Bone marrow (tissue), 2 donors: Measurements from ENCODE around the gene CCL3.
"Not testable (repeated sequence)": the region's sequence is repeated elsewhere in the genome, so short reads cannot be mapped to it uniquely, and the experiment has no call there.

ENCODE experiments used
- DNase-seq, 2 donors: peaks; one replicate each; lab custom pipeline; 2025; lab: John Stamatoyannopoulos, UW

CCL3 gene

DNA sequence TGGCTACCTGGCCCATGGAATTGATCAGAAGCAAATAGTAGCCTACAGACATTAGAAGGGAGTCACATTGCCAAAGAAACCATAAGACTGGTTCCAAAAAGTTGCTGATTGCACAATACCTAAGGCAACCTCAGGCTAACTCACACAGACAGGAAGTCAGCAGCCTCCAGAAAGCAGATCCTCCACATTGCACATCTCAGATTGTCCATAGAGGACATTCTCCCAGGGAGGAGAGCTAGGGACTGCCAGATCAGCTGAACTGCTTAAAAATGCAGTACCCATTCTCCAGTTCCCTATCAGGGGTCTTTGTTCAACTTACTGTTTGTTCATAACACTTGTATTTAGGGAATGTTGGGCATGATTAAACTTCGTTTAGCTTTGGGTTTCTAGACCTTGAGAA, 4.2 kb downstream of the CCL3 start:
- DNase-seq: peak in 1 of 2 donors; percentile 19

DNA sequence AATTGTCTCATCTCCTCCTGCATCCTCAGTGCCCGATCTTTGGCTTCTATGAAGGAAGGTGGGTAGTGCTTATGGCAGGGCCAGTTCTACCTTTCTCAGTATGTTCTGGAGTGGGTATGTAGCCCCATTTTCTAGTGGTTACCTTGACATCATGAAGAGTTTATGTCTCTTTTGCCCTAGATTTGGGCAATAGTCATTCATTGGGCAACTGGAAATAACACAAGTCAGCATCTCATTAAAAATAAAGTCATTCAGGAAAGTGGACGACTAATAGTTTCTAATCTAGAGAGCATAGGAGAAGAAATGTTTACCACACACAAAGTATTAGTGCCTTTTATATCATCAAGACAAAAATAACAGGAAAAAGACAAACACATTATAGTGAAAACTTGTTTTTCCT, 6.3 kb downstream of the CCL3 start:
- DNase-seq: not testable (repeated sequence)

DNA sequence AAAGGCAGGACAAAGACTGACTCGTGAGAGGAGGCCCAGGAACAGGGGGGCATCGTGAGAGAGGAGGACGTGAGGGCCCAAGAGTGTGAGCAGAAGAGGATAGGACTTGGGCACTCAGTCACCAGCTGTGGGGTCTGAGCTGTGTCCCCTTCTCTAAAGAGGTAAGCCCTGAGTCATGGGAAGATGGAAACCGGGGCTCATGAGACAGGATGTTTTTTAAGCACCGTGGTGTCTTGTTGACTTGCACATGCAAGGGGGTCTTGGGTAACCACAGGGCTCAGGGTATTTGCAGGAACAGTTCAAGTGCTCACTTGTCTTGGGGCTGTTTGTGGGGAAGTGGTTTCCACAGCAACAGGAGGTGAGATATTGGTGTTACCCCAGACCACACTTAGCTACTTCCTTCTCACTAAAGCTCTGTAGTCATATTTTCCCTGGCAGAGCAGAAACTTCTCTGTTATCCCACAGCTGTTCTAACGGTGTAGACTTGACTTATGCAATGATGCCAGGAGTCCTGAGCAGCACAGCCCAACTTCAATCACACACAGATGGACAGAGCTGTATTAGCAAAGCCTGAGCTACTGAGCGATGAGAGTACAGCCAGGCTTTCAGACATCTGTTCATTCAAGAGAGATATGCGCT, 7.3 kb downstream of the CCL3 start:
- DNase-seq: peak in 1 of 2 donors; percentile 69

DNA sequence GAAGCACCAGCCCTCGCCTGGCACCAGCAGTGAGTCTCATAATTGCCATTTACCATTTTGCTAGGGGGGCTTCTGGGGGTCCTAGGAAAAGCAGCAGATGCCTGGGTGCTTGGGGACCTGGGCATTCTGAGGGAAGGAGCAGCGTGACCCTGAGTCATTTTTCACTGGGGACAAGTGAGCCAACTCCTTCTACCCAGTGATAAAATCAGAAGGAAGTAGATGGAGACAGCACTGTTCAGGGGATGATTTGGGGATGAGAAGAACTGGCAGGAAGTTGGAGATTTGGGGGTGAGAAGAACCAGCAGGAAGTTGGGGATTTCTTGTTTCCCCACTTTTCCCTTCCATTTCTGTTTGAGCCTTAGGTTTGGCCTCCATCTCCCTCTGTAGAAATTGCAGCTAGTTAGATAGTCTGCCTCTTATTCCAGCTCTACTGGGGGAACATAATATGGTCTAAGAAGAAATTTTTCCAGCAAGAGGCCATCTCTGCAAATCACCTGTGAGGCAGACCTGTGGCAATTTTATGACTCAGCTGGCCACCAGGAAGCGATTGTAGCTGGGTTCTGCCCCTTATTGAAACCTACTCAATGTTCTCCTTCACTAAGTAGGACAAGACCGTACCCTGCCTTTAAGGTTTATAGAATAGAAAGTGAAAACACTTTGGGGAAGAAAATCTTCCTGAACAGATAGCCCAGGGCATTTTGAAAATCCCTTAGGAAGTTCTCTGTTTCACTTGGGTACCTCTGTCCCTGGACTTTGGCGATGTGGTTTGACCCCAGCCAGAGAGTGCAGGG, 8.1 kb downstream of the CCL3 start:
- not testable (repeated sequence) for DNase-seq

GRCh38 chr17:36074365-36074764, 15.6 kb downstream of the CCL3 start:
- no peak for DNase-seq

DNA sequence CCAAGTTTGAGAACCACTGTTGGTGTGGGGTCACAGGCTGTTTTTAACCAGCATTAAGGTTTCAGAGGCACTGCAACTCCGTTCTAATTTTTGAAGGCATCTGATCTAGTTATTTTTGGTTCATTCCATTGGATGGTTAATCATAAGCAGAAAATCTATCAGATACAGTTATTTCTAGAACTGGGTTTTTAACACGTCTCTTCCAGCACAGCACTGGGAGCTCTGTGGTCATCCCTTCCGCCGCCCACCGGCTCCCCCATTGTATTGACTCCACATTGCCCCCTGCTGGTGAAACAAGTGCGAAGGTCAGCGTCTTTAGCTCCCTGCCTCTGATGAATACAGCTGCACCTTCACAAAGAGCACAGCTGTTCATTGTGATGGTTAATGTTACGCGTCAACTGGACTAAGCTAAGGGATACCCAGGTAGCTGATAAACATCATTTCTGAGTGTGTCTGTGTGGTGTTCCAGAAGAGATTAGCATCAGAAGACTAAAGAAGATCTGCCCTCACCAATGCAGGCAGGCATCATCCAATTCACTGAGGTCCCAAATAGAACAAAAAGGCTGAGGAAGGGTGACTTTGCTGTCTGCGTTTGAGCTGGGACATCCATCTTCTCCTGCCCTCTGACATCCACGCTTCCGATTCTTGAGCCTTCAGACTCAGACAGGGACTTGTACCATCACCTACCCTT, 17.4 kb downstream of the CCL3 start:
- no peak for DNase-seq

DNA sequence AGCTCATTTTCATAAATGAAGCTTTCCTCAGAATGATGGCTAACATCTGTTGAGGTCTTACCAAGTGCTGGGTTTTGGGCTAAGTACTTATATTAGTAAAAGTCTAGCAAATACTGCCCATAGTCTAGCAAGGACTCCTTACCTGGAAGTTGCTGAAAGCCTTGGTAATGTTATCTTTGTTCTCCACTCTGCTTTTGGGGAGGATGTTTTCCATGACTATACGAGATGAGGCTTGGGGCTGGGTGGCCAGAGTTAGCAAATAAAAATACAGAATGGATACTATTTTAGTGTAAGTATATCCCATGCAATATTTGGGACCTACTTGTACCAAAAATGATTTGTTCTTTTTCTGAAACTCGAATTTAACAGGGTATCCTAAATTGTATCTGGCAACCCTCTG, 18.2 kb downstream of the CCL3 start:
- no peak for DNase-seq

- no peak for DNase-seq
Measured at GRCh38 chr17:36070427-36070826, 19.5 kb downstream of the CCL3 start.

DNA sequence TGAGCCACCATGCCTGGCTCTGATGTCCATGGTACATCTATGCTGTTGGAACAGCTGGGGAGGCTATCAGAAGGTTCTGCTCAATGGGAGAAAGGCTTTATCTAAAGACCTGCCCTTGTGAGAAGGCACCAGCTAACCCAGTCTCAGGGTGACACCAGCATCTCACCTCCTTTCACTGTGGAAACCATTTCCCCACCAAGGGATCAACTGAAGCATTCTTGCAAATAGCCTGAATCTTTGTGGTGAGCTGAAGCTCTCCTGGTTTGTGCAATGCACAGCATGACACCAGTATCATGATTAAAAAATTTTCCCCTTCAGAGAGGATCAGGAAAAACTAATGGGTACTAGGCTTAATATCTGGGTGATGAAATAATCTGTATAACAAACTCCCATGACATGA, 20.8 kb downstream of the CCL3 start:
- no peak for DNase-seq

DNA sequence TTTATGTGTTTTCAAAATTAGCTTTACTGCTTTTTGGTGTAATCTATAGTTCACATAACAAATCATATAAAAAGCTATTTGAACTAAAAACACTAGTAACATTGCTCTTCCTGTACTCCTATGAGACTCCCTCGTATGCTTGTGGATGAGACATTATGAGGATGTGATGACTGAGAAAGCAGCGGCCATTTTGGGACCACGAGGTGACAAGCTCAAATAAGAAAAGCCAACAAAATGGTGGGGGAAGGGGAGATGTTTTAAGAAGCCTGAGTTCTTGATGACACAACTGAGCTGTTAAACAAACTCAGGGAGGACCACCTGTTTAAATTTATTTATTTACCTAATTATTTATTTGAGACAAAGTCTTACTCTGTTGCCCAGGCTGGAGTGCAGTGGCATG, 21.4 kb downstream of the CCL3 start:
- DNase-seq: no peak

DNA sequence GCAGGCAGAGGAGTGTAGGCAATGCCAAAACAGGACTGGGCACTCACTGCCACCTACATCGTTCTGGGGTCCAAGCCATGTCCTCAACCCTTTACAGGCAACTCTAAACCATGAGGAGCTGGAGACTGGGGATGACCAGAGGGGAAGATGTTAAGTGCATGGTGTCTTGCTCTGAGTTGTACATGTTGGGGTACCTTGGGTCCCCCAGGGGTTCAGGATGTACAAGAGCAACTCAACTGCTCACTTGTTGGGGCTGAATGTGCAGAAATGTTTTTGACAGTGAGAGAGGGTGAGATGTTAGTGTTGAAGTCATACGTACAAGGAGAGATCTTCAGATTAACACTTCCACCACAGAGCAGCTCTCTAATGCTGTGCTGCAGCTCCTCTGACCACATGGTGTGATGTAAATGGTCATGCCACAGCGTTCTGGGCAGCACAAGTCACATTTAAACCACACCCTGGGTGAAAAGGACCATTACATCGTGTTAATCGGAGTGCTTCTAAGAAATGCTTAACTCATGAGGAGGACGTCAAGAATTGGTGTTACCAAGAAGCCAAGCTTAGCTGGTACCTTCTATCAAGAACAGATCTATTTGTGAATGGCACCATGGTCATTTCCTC, 23.5 kb downstream of the CCL3 start:
- DNase-seq: no peak

DNA sequence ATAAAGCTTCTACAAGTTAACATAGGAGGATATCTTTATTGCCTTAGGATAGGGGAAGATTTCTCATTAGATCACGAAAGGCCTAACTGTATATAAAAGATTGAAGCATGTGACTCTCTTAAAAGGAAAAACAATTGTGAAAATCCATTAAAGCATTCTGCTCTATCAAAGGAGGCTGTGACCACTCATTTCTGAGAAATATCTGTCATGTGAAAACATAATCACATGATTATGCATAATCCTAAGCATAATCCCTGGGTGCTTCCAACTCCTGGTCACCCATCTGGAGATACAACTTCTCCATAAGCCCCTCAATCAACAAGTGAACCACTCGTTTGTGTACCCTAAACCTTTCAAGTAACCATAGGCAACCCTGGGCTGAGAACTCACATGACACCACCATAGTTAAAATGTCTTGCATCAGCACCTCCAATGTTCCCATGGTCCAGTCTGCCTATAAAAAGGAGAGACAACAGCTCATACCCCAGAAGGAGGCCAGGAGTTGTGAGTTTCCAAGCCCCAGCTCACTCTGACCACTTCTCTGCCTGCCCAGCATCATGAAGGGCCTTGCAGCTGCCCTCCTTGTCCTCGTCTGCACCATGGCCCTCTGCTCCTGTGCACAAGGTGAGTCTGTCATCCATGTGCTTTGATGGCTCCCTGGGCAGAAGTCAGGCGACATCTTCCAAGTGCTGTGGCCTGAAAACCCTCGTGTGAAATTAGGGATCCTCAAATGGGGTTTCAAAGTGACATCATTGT, 26.0 kb downstream of the CCL3 start, which contains the start of gene CCL18:
TSS of gene CCL18 (plus strand) at position 487 of the 756 bp plus-strand sequence. CDS start at position 558, 71 bp downstream.
- DNase-seq: no peak

DNA sequence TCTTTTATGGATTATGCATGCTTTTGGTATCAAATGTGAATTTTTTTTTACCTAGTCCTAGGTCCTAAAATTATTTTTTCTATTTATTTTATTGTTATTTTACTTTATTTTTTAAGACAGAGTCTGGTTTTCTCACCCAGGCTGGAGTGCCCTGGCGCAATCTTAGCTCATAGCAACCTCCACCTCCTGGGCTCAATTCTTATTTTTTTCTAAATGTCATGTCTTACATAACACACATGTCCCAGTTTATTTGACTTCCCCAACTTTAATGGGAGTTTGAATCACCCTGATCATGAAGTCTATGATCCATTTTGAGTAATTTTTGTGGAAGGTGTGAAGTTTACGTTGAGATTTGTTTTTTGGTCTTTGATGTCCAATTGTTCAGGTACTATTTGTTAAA, 29.1 kb downstream of the CCL3 start:
- no peak for DNase-seq

DNA sequence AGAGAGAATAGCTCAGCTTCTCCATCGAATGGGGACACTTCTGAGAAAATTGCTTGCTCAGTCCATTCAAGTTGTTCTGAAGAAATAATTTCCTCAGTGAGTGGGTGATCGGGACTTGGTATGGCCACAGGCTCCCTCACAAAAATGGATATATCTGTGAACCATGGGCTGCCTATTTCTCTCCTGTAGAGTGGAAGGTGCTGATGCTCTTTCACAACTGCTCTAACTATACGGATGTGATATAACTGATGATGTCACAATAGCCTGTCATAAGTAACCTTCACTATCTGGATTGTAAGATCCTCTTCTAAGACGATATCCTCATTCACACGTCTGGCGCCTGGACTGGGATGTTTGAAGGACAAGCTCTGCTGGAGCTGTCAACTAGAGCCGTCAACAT, 30.5 kb downstream of the CCL3 start:
- DNase-seq: no peak

DNA sequence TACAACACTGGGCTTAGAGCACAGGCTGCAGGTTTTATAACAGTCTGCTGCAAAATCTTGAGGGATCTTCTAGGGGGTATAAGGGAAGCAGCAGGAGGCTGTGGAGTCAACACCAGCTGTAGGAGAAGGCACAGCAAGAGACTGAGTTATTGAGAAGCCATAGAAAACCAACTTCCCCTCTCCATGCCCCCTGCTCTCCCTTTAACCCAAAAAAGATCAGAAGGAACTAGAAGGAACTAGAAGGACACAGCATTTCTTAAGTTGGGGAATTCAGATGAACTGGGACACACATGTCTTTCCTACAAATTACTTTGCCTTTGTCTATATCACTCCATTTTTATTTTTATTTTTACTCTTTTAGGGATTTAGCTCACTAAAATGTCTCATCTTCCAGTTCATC, 32.0 kb downstream of the CCL3 start:
- no peak for DNase-seq

DNA sequence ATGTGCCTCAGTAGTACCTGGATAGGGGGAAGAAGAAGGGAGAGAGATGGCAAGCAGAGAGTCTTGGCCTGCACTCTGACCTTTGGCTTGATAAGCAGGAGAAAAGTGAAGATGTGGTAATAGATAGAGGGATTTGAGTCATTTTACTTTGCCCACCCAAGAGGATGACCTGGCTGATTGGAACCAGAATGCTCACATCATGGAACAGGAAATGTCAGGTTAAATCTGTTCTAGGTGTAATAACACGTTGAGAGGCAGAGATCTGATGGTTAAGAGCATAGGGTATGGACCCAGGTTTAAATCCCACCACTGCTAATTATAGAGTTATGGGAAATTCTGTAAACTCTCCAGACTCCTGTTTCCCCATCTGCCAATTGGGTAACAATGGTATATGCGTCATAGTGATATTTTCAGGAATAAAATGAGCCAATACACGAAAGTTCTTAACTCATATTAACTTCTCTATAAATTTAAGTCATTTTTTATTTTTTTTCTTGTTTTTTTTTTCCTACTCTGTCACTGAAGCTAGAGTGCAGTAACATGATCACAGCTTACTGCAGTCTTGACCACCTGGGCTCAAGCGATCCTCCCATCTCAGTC, 33.9 kb downstream of the CCL3 start:
- no peak for DNase-seq

- DNase-seq: no peak
Measured at GRCh38 chr17:36055171-36055570, 34.8 kb downstream of the CCL3 start.

DNA sequence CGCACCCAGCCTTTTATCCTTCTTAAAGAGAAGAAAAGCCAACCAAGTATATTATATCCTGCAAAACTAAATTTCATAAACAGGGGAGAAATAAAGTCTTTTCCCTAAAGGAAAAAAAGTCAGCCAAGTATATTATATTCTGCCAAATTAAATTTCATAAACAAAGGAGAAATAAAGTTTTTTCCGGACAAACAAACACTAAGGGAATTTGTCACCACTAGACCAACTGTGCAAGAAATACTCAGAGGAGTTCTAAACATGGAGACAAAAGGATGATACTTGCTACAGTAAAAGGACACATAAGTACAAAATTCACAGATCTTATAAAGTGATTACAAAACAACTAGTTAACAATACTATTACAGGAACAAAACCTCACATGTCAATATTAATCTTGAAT, 40.3 kb downstream of the CCL3 start:
- no peak for DNase-seq

GRCh38 chr17:36048066-36048465, 41.9 kb downstream of the CCL3 start:
- no peak for DNase-seq
